ENCODE results near the gene ALKBH2. TPM values are rescaled to one million over a fixed set of nuclear protein-coding genes. Genes with fewer than 3 reads are reported as not detected.

ALKBH2 gene
- 25.1 TPM for total RNA-seq

GRCh38 chr12:109093022-109093918 lies at the start of gene ALKBH2:
Gene ALKBH2, minus strand, starts transcription at chr12:109093472. Its CDS starts 686 bp downstream, at chr12:109092786.
- DNase-seq = peak; percentile 84

DNA sequence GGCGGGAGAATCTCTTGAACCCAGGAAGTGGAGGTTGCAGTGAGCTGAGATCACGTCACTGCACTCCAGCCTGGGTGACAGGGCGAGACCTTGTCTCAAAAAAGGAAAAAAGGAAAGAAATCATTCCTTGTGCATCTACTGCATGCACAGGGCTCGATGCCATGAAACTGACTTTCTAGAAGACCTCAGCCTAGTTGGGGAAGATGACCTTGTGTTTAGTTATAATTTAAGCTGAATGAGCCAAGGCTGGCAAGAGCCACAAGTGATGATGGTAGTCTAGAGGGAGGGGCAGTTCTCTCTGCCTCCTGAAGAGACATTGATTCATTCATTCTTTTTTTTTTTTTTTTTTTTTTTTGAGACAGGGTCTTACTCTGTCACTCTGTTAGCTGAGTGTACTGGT lies 47.3 kb upstream of the ALKBH2 start:
- DNase-seq = no peak

DNA sequence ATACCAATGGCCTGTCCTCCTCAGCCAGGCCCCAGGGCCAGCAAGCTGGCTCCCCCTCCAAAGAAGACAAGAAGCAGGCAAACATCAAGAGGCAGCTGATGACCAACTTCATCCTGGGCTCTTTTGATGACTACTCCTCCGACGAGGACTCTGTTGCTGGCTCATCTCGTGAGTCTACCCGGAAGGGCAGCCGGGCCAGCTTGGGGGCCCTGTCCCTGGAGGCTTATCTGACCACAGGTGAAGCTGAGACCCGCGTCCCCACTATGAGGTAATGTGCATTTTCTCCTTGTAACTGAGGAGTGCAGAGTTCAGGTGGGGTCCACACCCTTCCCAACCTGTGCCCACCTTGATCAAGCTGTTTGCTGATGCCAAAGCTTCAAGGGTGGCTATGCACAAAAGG lies 46.5 kb upstream of the ALKBH2 start:
- DNase-seq = no peak

- DNase-seq = no peak
Observed at GRCh38 chr12:109139360-109139759, 46.1 kb upstream of the ALKBH2 start.

DNA sequence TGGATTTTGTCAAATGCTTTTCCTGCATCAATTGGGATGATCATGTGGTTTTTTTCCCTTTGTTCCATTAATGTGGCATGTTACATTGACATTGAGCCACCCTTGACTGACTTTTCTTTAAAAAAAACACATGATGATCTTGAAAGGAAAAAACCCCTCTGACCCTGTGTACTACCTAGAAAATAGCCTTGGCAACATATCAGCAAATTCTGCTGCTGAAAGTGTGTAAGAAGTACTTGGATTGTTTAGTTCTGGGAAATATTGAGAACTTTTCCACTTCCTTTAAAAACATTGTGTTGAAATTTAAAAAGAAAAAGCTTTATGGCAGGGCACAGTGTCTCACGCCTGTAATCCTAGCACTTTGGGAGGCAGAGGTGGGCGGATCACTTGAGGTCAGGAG lies 43.8 kb upstream of the ALKBH2 start:
- no peak for DNase-seq

DNA sequence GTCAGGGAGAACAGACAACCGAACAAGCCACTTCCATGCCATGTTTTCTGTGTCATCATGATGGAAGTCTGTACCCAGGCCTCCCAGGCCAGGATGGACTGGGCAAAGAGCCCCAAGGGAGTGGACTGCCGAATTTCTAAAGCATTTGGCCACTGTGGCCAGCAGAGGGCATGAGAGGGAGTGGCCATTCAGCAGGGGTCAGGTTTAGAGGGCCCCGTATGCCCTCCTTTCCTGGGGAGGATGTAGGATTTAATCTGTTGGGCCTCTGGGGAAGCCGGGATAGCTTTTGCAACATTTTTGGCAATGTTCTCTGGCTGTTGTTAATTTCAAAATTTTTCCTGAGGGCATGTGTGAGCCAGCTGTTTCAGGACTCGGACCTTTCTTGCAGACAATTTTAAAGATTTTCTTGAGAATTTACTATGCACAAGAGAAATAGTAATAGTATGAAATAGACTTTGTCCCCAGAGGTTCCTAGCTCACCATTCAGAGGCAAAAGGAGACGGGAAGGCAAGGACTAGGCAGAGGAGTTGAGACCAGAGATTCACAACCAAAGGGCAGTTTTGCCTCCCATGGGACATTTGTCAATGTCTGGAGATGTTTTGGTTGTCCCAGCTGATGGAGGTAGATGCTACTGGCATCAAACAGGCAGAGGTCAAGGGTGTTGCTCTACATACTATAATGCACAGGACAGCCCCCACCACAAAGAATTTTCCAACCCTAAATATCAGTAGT lies 41.1 kb upstream of the ALKBH2 start:
- no peak for DNase-seq

- DNase-seq = peak; percentile 9
Observed at GRCh38 chr12:109131154-109132050, 38.1 kb upstream of the ALKBH2 start.

GRCh38 chr12:109130297-109131153 lies 37.3 kb upstream of the ALKBH2 start:
- no peak for DNase-seq

- no peak for DNase-seq
Observed at GRCh38 chr12:109127533-109128242, 34.4 kb upstream of the ALKBH2 start.

DNA sequence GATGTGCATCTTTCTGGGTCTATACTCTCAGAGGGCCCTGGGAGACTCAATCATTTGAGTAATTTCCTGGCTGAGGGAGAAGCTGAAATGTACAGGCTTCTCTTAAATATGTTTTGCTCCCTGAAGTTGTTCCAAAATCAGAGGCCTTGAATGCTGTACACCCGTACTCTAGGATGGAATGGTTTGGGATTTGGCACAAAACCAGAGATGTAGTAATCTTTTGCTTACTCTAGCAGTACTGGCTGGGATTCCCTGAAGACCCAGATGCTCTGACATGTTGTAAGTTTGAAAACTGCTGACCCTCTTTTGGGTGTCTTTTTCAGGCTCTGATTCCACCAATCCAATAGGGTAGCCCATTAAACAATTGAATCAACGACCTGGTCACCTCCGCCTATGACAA lies 33.5 kb upstream of the ALKBH2 start:
- DNase-seq = no peak

DNA sequence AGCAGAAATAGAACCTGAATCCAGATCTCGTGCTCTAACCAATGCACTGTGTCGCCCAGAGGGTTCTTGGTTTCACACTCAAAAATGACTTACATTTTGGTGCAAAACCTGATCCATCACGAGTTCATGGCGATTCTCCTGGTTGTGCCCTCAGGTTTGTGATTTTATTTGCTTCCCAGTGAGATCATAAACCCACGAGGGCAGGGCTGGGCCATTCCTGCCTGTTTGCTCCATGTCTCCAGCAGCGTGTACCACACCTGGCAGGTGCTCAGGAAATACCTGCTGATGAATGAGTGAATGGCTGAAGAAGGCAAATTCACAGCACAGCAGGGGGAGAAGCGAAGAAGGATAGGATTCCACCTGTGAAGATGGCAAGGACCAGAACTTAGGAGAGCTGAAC lies 32.5 kb upstream of the ALKBH2 start:
- DNase-seq = no peak

DNA sequence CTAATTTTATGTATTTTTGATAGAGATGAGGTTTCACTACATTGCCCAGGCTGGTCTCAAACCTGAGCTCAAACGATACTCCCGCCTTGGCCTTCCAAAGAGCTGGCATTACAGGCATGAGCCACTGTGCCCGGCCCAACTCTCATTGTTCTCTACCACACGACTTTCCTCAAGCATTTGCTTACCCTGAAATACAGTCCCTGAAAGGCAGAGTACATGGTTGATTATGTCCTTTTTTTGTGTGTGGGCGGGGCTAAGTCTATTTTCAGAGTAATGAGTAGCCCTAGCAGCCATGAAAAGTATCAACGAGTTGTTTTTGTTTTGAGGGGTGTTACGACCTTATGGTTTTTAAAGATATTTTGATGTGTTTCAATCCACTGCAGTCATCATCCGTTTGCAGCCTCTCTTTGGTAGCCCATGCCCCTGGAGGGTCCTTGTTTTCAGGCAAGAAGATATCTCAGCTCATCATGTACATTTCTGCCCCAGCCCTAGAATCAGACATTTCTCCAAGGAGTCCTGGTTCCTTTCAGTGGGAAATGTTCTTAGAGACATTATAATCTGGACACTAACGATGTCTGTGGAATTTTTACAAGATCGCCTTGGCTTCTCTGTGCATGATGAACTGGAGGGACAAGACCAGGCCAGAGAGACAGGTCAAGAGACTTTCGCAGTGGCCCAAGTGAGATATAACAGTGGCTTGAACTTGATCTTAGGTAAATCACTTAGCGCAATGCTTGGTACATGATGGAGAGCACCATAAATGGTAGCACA lies 31.8 kb upstream of the ALKBH2 start:
- DNase-seq = no peak

DNA sequence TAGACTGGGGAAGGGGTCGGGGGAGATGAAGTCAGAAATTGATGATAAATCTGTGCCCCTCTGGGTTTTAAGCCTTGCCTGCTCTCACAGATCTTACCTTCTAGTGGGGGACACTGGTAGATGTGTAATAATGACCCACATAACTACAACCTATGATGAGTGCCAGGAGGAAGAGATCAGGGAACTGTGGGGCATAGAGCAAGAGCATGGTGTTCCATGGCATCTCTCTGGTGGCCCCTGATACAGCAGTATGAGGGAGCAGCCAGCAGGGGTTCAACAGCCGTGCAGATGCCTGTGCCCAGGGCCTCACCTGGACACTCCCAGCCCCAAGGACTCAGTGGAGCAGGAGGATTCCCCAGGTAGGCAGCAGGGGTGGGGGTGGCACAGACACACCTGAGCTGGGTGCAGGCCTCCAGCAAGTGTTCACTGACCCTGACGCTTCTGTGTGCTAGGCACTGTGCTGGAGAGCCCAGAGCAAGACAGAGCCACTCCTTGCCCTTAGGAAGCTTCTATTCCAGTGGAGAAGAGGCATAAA lies 28.1 kb upstream of the ALKBH2 start:
- DNase-seq = no peak

DNA sequence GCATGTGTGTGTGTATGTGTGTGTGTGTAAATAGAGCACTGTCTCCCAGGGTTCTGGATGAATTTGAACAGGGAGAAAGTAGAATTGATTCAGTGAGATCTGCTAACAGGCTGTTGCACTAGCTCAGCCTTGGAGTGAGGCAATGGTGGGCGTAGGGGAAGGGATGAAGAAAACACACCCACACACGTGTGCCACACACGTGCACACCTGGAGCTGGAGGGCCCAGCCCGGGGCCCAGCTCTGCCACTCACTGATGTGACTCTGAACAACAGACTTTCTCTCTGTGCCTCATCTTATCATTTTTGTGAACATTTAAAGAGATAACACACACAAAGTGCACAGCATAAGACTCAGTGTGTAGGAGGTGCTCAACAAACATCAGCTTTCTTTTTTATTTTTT lies 27.3 kb upstream of the ALKBH2 start:
- DNase-seq = no peak

- no peak for DNase-seq
Observed at GRCh38 chr12:109120095-109120494, 26.8 kb upstream of the ALKBH2 start.

GRCh38 chr12:109116611-109116949 lies 23.3 kb upstream of the ALKBH2 start:
- no peak for DNase-seq

DNA sequence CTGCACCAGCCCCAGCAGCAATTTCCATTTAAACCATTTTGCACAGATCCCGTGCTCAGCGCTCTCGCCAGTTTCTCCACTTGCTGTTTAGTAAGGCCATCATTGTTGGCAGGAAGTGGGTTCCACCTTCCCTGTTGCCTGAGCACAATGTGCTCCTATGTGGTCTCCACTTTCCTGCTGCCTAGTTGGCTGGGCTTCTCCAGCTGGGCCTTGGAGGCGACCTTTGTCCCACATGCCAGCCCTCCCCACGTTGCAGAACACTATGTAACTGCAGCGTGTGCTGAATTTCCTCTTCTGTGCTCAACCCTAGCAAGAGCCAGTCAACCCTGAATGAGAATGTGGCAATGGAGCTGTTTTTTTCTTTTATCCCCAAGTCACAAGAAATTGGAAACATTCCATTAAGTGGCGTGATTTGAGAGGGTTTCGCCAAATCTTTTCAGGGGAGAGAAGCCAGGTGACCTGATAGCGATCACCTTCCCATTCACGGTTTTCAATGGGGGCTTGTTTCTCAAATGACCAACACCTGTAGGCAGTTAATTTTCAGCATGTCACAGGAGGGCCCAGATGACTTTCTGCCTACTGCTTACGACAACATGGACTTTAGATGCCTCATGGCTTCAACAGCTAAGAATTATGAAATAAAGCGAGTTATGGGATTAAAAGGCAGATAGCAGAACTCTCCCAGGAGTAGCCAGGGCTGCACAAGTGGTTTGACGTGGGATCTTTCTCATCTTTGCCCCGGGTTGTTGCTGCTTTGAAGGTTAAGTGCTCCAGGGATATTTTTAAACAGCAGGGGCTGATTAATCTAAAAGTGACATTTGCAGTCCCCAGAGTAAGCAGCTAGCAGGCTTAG lies 22.7 kb upstream of the ALKBH2 start, which contains the start of gene ACACB:
ACACB (plus strand) TSS at position 830 of the 853 bp plus-strand sequence. CDS start 22,819 bp downstream, outside the sequence.
- DNase-seq = peak; percentile 68

GRCh38 chr12:109115404-109115757 lies 22.1 kb upstream of the ALKBH2 start:
- no peak for DNase-seq

- no peak for DNase-seq
Observed at GRCh38 chr12:109114644-109115043, 21.4 kb upstream of the ALKBH2 start.

Measured in occipital lobe (tissue), 2 donors.